HEK293 (cell line): ENCODE results near the gene ACACB.

Experiments
- CTCF ChIA-PET: fragments of 350-600 bp; formaldehyde crosslinking; extraction: SDS; loops from one replicate; lab custom pipeline; 2021; ENCODE audit warnings: antibody characterized with exemption; lab: Yijun Ruan, JAX
- POLR2A ChIA-PET: fragments of 300-600 bp; formaldehyde crosslinking; extraction: SDS; loops from one replicate; lab custom pipeline; 2020; ENCODE audit warnings: antibody characterized with exemption, inconsistent platforms; lab: Yijun Ruan, JAX
- H3K27ac ChIP-seq: fragments of 200-500 bp; sonication (Bioruptor generic); 2 replicates; pipeline ENCODE4 v1.5.1; 2014; ENCODE audit warnings: low read depth, low read length, control low read depth, inconsistent platforms; ENCODE audit errors: extremely low read depth
- H3K36me3 ChIP-seq, 2 experiments: fragments of 200-500 bp in 1 of 2; sonication (Bioruptor generic) in 1 of 2; 1 replicate in 1 of 2; 2 replicates in 1 of 2; pipeline ENCODE4 v1.5.1; 2014 to 2017; ENCODE audit warnings: inconsistent platforms in 2 of 2, low read length in 2 of 2; ENCODE audit not compliant: control insufficient read depth in 2 of 2, insufficient read depth in 1 of 2
- H3K4me1 ChIP-seq: fragments of 200-500 bp; sonication (Bioruptor generic); 2 replicates; pipeline ENCODE4 v1.5.1; 2014; ENCODE audit warnings: mild to moderate bottlenecking, low read length, inconsistent platforms; ENCODE audit not compliant: control insufficient read depth, insufficient read depth
- H3K4me3 ChIP-seq: 2 replicates; pipeline ENCODE4 v1.5.1; 2011; ENCODE audit warnings: low read depth, mild to moderate bottlenecking, control low read depth, low read length, moderate library complexity
- H3K9me3 ChIP-seq: fragments of 200-500 bp; sonication (Bioruptor generic); 2 replicates; pipeline ENCODE4 v1.5.1; 2014; ENCODE audit warnings: low read depth, low read length, inconsistent platforms; ENCODE audit not compliant: control insufficient read depth, insufficient read depth
- EGR2 ChIP-seq: fragments of 450-650 bp; formaldehyde crosslinking; IDR thresholded peaks from 2 replicates; pipeline ENCODE4 v1.5.1; 2016; ENCODE audit warnings: low read depth, missing biosample characterization, missing genetic modification characterization
- GLIS1 ChIP-seq: fragments of 450-650 bp; formaldehyde crosslinking; IDR thresholded peaks from 2 replicates; pipeline ENCODE4 v1.5.1; 2016; ENCODE audit warnings: missing biosample characterization, missing genetic modification characterization
- GLIS2 ChIP-seq: fragments of 450-650 bp; formaldehyde crosslinking; IDR thresholded peaks from 2 replicates; pipeline ENCODE4 v1.5.1; 2016; ENCODE audit warnings: missing biosample characterization, missing genetic modification characterization
- MYNN ChIP-seq: fragments of 450-650 bp; formaldehyde crosslinking; IDR thresholded peaks from 2 replicates; pipeline ENCODE4 v1.5.1; 2016; ENCODE audit warnings: missing biosample characterization, missing genetic modification characterization, borderline replicate concordance
- ZBTB20 ChIP-seq: fragments of 450-650 bp; formaldehyde crosslinking; IDR thresholded peaks from 2 replicates; pipeline ENCODE4 v1.5.1; 2016; ENCODE audit warnings: missing biosample characterization, missing genetic modification characterization
- ZBTB26 ChIP-seq: fragments of 450-650 bp; formaldehyde crosslinking; optimal IDR thresholded peaks from 2 replicates; pipeline ENCODE3; 2016; ENCODE audit warnings: missing biosample characterization, mild to moderate bottlenecking, missing genetic modification characterization
- ZFP3 ChIP-seq: fragments of 450-650 bp; formaldehyde crosslinking; IDR thresholded peaks from 2 replicates; pipeline ENCODE4 v1.5.1; 2016; ENCODE audit warnings: low read depth, missing biosample characterization, missing genetic modification characterization
- ZNF10 ChIP-seq: fragments of 450-650 bp; formaldehyde crosslinking; IDR thresholded peaks from 2 replicates; pipeline ENCODE4 v1.5.1; 2017; ENCODE audit warnings: missing biosample characterization, missing genetic modification characterization
- ZNF112 ChIP-seq: fragments of 450-650 bp; formaldehyde crosslinking; IDR thresholded peaks from 2 replicates; pipeline ENCODE4 v1.5.0; 2017; ENCODE audit warnings: missing biosample characterization, missing genetic modification characterization
- ZNF140 ChIP-seq: fragments of 450-650 bp; formaldehyde crosslinking; IDR thresholded peaks from 2 replicates; pipeline ENCODE4 v1.5.1; 2016; ENCODE audit warnings: missing biosample characterization, missing genetic modification characterization
- ZNF146 ChIP-seq: fragments of 450-650 bp; formaldehyde crosslinking; IDR thresholded peaks from 2 replicates; pipeline ENCODE4 v1.5.1; 2016; ENCODE audit warnings: missing biosample characterization, missing genetic modification characterization
- ZNF16 ChIP-seq: fragments of 450-650 bp; formaldehyde crosslinking; IDR thresholded peaks from 2 replicates; pipeline ENCODE4 v1.5.1; 2016; ENCODE audit warnings: low read depth, missing biosample characterization, missing genetic modification characterization
- ZNF202 ChIP-seq: fragments of 450-650 bp; formaldehyde crosslinking; IDR thresholded peaks from 2 replicates; pipeline ENCODE4 v1.5.1; 2016; ENCODE audit warnings: missing biosample characterization, missing genetic modification characterization, borderline replicate concordance
- ZNF24 ChIP-seq: fragments of 450-650 bp; formaldehyde crosslinking; IDR thresholded peaks from 2 replicates; pipeline ENCODE4 v1.5.1; 2016; ENCODE audit warnings: missing biosample characterization, missing genetic modification characterization
- ZNF292 ChIP-seq: fragments of 450-650 bp; formaldehyde crosslinking; IDR thresholded peaks from 2 replicates; pipeline ENCODE4 v1.5.1; 2016; ENCODE audit warnings: low read depth, missing biosample characterization, missing genetic modification characterization, borderline replicate concordance
- ZNF341 ChIP-seq: fragments of 450-650 bp; formaldehyde crosslinking; IDR thresholded peaks from 2 replicates; pipeline ENCODE4; 2016; ENCODE audit warnings: low read depth, missing biosample characterization, missing genetic modification characterization
- ZNF350 ChIP-seq: fragments of 450-650 bp; formaldehyde crosslinking; IDR thresholded peaks from 2 replicates; pipeline ENCODE4 v1.5.0; 2017; ENCODE audit warnings: missing biosample characterization, mild to moderate bottlenecking, missing genetic modification characterization
- ZNF548 ChIP-seq: fragments of 450-650 bp; formaldehyde crosslinking; IDR thresholded peaks from 2 replicates; pipeline ENCODE4 v1.5.1; 2016; ENCODE audit warnings: missing biosample characterization, missing genetic modification characterization
- ZNF560 ChIP-seq: fragments of 450-650 bp; formaldehyde crosslinking; IDR thresholded peaks from 2 replicates; pipeline ENCODE4 v1.5.1; 2017; ENCODE audit warnings: missing biosample characterization, missing genetic modification characterization, borderline replicate concordance
- ZNF654 ChIP-seq: fragments of 450-650 bp; formaldehyde crosslinking; IDR thresholded peaks from 2 replicates; pipeline ENCODE4 v1.5.1; 2016; ENCODE audit warnings: low read depth, missing biosample characterization, missing genetic modification characterization
- ZNF704 ChIP-seq: fragments of 450-650 bp; formaldehyde crosslinking; IDR thresholded peaks from 2 replicates; pipeline ENCODE4 v1.5.1; 2016; ENCODE audit warnings: missing biosample characterization, missing genetic modification characterization
- ZNF768 ChIP-seq: fragments of 450-650 bp; formaldehyde crosslinking; IDR thresholded peaks from 2 replicates; pipeline ENCODE4 v1.5.1; 2018; ENCODE audit warnings: missing biosample characterization, mild to moderate bottlenecking, missing genetic modification characterization
- TF ChIP-seq, protein P1 (sequence below): fragments of 450-650 bp; formaldehyde crosslinking; IDR thresholded peaks from 2 replicates; pipeline ENCODE4 v1.5.1; 2016; ENCODE audit warnings: missing biosample characterization, missing genetic modification characterization

The ACACB gene

GRCh38 chr12:109291521-109292341, 175.3 kb downstream of the ACACB start (continued):
- TF ChIP-seq ZBTB26 (tag by site-specific recombination) = peak; percentile 14
- peak; percentile 60 for TF ChIP-seq GLIS1 (tag by site-specific recombination)
- TF ChIP-seq ZNF548 (tag by site-specific recombination) = no peak
- TF ChIP-seq ZNF140 (tag by site-specific recombination) = no peak
- peak; percentile 53; the same call in 1 of the 2 replicates for TF ChIP-seq ZBTB20 (tag by site-specific recombination)
- TF ChIP-seq ZNF292 (tag by site-specific recombination) = no peak
- peak; percentile 40 for TF ChIP-seq ZNF341
- 0 out of 2 replicates have a peak, but pooled peaks have one; percentile 10 for TF ChIP-seq EGR2 (tag by site-specific recombination)
- 0 out of 2 replicates have a peak, but pooled peaks have one; percentile 23 for TF ChIP-seq ZNF24
- TF ChIP-seq ZNF202 (tag by site-specific recombination) = no peak
- TF ChIP-seq MYNN (tag by site-specific recombination) = no peak
- TF ChIP-seq, protein P1, sequence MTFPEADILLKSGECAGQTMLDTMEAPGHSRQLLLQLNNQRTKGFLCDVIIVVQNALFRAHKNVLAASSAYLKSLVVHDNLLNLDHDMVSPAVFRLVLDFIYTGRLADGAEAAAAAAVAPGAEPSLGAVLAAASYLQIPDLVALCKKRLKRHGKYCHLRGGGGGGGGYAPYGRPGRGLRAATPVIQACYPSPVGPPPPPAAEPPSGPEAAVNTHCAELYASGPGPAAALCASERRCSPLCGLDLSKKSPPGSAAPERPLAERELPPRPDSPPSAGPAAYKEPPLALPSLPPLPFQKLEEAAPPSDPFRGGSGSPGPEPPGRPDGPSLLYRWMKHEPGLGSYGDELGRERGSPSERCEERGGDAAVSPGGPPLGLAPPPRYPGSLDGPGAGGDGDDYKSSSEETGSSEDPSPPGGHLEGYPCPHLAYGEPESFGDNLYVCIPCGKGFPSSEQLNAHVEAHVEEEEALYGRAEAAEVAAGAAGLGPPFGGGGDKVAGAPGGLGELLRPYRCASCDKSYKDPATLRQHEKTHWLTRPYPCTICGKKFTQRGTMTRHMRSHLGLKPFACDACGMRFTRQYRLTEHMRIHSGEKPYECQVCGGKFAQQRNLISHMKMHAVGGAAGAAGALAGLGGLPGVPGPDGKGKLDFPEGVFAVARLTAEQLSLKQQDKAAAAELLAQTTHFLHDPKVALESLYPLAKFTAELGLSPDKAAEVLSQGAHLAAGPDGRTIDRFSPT (tag by site-specific recombination) = peak; percentile 74; the same call in 1 of the 2 replicates
- TF ChIP-seq ZNF146 (tag by site-specific recombination) = no peak
- no peak for TF ChIP-seq ZFP3 (tag by site-specific recombination)
- peak; percentile 64; the same call in 1 of the 2 replicates for TF ChIP-seq ZNF10 (tag by site-specific recombination)
- no peak for TF ChIP-seq ZNF654 (tag by site-specific recombination)

GRCh38 chr12:109292342-109292711, 175.9 kb downstream of the ACACB start:
- no peak overlapping the region for H3K27ac ChIP-seq
- ChIA-PET CTCF (interaction anchor here (0.5 to 0.9 kb wide), 2 partner anchors 29 to 1485 kb away, joined by 4 to 5 read pairs; no protein-coding TSS in a partner anchor), POLR2A (no interaction called here)
- no peak overlapping the region for H3K4me3 ChIP-seq
- H3K9me3 ChIP-seq = no peaks in the 10 kb centered on the region
- H3K36me3 ChIP-seq = no peaks in the 10 kb centered on the region
- TF ChIP-seq ZNF112 (no peak), ZNF768 (tag by site-specific recombination) (peak; percentile 93), ZNF140 (tag by site-specific recombination) (no peak), ZNF16 (tag by site-specific recombination) (0 out of 2 replicates have a peak, but pooled peaks have one; percentile 2)
- no peaks in the 10 kb centered on the region for H3K4me1 ChIP-seq

DNA sequence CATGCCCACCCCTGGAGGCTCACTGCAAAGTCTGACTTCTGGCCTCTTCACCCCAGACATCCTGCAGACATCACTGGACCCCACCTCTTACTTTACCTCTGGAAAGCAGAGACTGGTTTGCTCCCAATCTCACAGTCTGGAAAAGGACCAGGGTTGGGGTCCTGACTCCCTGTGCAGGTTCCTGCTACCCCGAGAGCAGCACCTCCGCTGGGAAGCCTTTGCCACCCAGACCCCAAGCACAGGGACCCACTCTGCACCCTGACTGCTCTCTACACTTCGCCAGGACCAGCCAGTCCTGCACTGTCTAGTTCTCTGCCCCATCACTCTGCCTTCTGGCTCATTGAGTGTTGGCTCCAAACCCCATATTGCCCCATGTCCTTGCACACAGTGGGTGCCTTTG, 176.7 kb downstream of the ACACB start:
- POLR2A ChIA-PET = no interaction called here

More for the DNA sequence above, 176.7 kb downstream of the ACACB start:
- no peak overlapping the region for H3K27ac ChIP-seq
- CTCF ChIA-PET = interaction anchor here (0.5 to 0.9 kb wide), 2 partner anchors 30 to 1484 kb away, joined by 4 to 5 read pairs; no protein-coding TSS in a partner anchor
- H3K9me3 ChIP-seq = no peaks in the 10 kb centered on the region
- no peaks in the 10 kb centered on the region for H3K36me3 ChIP-seq
- TF ChIP-seq ZNF704 (tag by site-specific recombination) (no peak), ZNF146 (tag by site-specific recombination) (no peak), GLIS2 (tag by site-specific recombination) (peak; percentile 45; the same call in 1 of the 2 replicates), ZNF350 (tag by site-specific recombination) (no peak), ZNF560 (tag by site-specific recombination) (no peak)
- H3K4me1 ChIP-seq = no peaks in the 10 kb centered on the region
- H3K4me3 ChIP-seq = no peak overlapping the region
